ENCODE measurements around the gene SLA2. TPM values are rescaled to one million over a fixed set of nuclear protein-coding genes. Genes with fewer than 3 reads are reported as not detected.
"Not testable (repeated sequence)": the region's sequence is repeated elsewhere in the genome, so short reads cannot be mapped to it uniquely, and the experiment has no call there.

Gene SLA2
- total RNA-seq, 5 donors from 2014 or later (not counting 1 experiment from before 2014, with no cell fraction given): 26.2 to 46.0 (median 28.8) TPM

DNA sequence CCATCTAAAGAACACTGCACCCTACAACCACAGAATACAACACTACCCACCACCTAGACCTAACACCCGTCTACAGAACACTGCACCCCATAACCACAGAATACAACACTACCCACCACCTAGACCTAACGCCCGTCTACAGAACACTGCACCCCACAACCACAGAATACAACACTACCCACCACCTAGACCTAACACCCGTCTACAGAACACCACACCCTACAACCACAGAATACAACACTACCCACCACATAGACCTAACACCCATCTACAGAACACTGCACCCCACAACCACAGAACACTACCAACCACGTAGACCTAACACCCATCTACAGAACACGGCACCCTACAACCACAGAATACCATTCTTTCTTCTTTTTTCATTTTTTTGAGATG lies 81.3 kb downstream of the SLA2 start:
- POLR2A ChIA-PET; H3K36me3 ChIP-seq (ENCODE audit: control insufficient read depth in 2 of 2, extremely low read depth in 1 of 2, insufficient read depth in 1 of 2, low read length in 1 of 2); H3K4me3 ChIP-seq (ENCODE audit: control insufficient read depth in 1 of 2, extremely low read depth in 1 of 2, low read length in 1 of 2); H3K27ac Mint-ChIP-seq; H3K36me3 Mint-ChIP-seq; H3K27me3 ChIP-seq (replicated peaks in 1 of 2; ENCODE audit: control insufficient read depth in 2 of 2, extremely low read depth in 1 of 2, insufficient read depth in 2 of 2, low read length in 1 of 2); H3K4me3 Mint-ChIP-seq; CTCF ChIA-PET; H3K27me3 Mint-ChIP-seq; H3K9me3 ChIP-seq; H3K4me1 ChIP-seq (ENCODE audit: control insufficient read depth in 1 of 2, extremely low read depth in 1 of 2, insufficient read depth in 2 of 2, low read length in 2 of 2); H3K9me3 Mint-ChIP-seq: not testable (repeated sequence)
- H3K27ac ChIP-seq (ENCODE audit: low read length): peak overlapping the region; percentile 44
- H3K4me1 Mint-ChIP-seq: peaks cover 0 to 14% (median 7%) of the 10 kb centered on the region in 3 donors
- 43% methylated on average over 6 of the region's 6 CpGs for WGBS (ENCODE audit: insufficient coverage)
- DNase-seq (peak in 10 of 35 experiments; percentile 3 to 69 (median 30)), ATAC-seq (replicated peaks in 1 of 4) (peak in 1 of 4 experiments; percentile 24)

DNA sequence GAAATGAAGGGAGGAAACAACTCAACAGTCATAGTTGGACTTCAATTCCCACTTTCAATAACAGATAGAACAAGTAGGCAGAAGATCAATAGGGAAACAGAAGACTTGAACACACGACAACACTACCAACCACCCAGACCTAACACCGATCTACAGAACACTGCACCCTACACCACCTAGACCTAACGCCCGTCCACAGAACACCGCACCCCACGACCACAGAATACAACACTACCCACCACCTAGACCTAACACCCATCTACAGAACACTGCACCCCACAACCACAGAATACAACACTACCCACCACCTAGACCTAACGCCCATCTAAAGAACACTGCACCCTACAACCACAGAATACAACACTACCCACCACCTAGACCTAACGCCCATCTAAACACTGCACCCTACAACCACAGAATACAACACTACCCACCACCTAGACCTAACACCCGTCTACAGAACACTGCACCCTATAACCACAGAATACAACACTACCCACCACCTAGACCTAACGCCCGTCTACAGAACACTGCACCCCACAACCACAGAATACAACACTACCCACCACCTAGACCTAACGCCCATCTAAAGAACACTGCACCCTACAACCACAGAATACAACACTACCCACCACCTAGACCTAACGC lies 81.8 kb downstream of the SLA2 start:
- peaks cover 0 to 14% (median 7%) of the 10 kb centered on the region in 3 donors for H3K4me1 Mint-ChIP-seq
- H3K27ac Mint-ChIP-seq; H3K4me3 Mint-ChIP-seq; H3K9me3 Mint-ChIP-seq; ATAC-seq (replicated peaks in 1 of 4); H3K4me3 ChIP-seq (ENCODE audit: control insufficient read depth in 1 of 2, extremely low read depth in 1 of 2, low read length in 1 of 2); CTCF ChIA-PET; H3K36me3 ChIP-seq (ENCODE audit: control insufficient read depth in 2 of 2, extremely low read depth in 1 of 2, insufficient read depth in 1 of 2, low read length in 1 of 2); H3K27me3 Mint-ChIP-seq; H3K4me1 ChIP-seq (ENCODE audit: control insufficient read depth in 1 of 2, extremely low read depth in 1 of 2, insufficient read depth in 2 of 2, low read length in 2 of 2); H3K27me3 ChIP-seq (replicated peaks in 1 of 2; ENCODE audit: control insufficient read depth in 2 of 2, extremely low read depth in 1 of 2, insufficient read depth in 2 of 2, low read length in 1 of 2); H3K9me3 ChIP-seq; H3K36me3 Mint-ChIP-seq; POLR2A ChIA-PET: not testable (repeated sequence)
- peak in 6 of 35 experiments; percentile 3 to 49 (median 16) for DNase-seq
- 56% methylated on average over 5 of the region's 13 CpGs for WGBS (ENCODE audit: insufficient coverage)
- H3K27ac ChIP-seq (ENCODE audit: low read length): peak overlapping the region; percentile 20

DNA sequence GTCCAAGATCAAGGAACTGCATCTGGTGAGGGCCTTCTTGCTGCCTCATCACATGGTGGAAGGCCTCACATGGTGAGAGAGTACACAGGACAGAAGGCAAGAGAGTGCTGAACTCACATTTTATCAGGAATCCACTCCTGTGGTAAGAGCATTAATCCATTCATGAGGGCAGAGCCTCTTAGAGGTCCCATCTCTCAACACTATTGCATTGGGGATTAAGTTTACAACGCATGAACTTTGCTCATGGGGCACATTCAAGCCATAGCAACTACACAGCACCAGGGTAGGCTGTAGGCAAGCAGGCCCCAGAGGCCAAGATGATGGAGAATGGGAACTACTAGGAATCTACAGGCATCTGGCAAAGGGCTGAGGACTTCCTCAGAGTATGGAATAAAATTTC lies 82.6 kb downstream of the SLA2 start:
- POLR2A ChIA-PET: no interaction called here

DNA sequence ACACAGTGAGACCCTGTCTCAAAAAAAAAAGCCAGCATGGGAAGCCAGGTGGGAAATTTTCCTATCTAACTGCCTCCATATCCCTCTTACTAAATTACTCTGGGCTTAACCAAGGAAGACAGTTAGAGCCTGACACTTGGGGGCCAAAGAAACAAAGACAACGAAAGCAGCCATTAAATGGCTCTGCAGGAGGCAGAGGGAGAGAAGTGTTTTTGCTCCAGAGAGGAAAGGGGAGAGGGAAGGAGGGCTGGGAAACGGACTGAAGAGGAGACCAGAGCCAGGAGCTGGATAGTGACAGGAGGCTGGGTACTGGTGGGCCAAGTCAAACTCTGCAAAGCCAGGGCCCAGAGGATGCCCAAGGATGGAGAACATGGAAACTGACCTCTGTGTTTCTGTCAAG lies 83.3 kb downstream of the SLA2 start:
- peaks cover 0 to 2% (median 0%) of the 10 kb centered on the region in 3 donors for H3K9me3 Mint-ChIP-seq
- H3K36me3 Mint-ChIP-seq: peaks cover 2% of the 10 kb centered on the region
- ChIA-PET POLR2A (no interaction called here), CTCF (no interaction called here)
- H3K27ac Mint-ChIP-seq: no peak overlapping the region
- no peak overlapping the region for H3K4me3 ChIP-seq (ENCODE audit: control insufficient read depth in 1 of 2, extremely low read depth in 1 of 2, low read length in 1 of 2)
- DNase-seq: no peak
- ATAC-seq (replicated peaks in 1 of 4): no peak
- H3K4me1 Mint-ChIP-seq: peaks cover 0 to 14% (median 7%) of the 10 kb centered on the region in 3 donors
- no peaks in the 10 kb centered on the region for H3K9me3 ChIP-seq
- H3K4me3 Mint-ChIP-seq: no peak overlapping the region
- H3K4me1 ChIP-seq (ENCODE audit: control insufficient read depth in 1 of 2, extremely low read depth in 1 of 2, insufficient read depth in 2 of 2, low read length in 2 of 2): peaks cover 0 to 8% of the 10 kb centered on the region in 2 experiments
- no peak overlapping the region for H3K27ac ChIP-seq (ENCODE audit: low read length)
- 63% methylated on average over 2 of the region's 2 CpGs for WGBS (ENCODE audit: insufficient coverage)
- no peaks in the 10 kb centered on the region for H3K27me3 Mint-ChIP-seq
- H3K27me3 ChIP-seq (replicated peaks in 1 of 2; ENCODE audit: control insufficient read depth in 2 of 2, extremely low read depth in 1 of 2, insufficient read depth in 2 of 2, low read length in 1 of 2): no peaks in the 10 kb centered on the region
- no peaks in the 10 kb centered on the region for H3K36me3 ChIP-seq (ENCODE audit: control insufficient read depth in 2 of 2, extremely low read depth in 1 of 2, insufficient read depth in 1 of 2, low read length in 1 of 2)

More for the DNA sequence above, 82.6 kb downstream of the SLA2 start:
- no CpG with 5 or more reads among the region's 1 CpG for WGBS (ENCODE audit: insufficient coverage)
- Histone ChIP-seq H3K9me3 (no peaks in the 10 kb centered on the region), H3K4me3 (ENCODE audit: control insufficient read depth in 1 of 2, extremely low read depth in 1 of 2, low read length in 1 of 2) (no peak overlapping the region), H3K27ac (ENCODE audit: low read length) (no peak overlapping the region), H3K36me3 (ENCODE audit: control insufficient read depth in 2 of 2, extremely low read depth in 1 of 2, insufficient read depth in 1 of 2, low read length in 1 of 2) (no peaks in the 10 kb centered on the region), H3K4me1 (ENCODE audit: control insufficient read depth in 1 of 2, extremely low read depth in 1 of 2, insufficient read depth in 2 of 2, low read length in 2 of 2) (peaks cover 0 to 8% of the 10 kb centered on the region in 2 experiments), H3K27me3 (replicated peaks in 1 of 2; ENCODE audit: control insufficient read depth in 2 of 2, extremely low read depth in 1 of 2, insufficient read depth in 2 of 2, low read length in 1 of 2) (no peaks in the 10 kb centered on the region)
- Mint-ChIP-seq H3K9me3 (peaks cover 0 to 2% (median 0%) of the 10 kb centered on the region in 3 donors), H3K36me3 (peaks cover 2% of the 10 kb centered on the region), H3K4me1 (peaks cover 0 to 14% (median 7%) of the 10 kb centered on the region in 3 donors), H3K27me3 (no peaks in the 10 kb centered on the region), H3K27ac (no peak overlapping the region), H3K4me3 (no peak overlapping the region)
- CTCF ChIA-PET: no interaction called here
- no peak for DNase-seq
- ATAC-seq (replicated peaks in 1 of 4): no peak

Other genes with a start within 250 kb of the SLA2 start
- gene MYL9, start 104.7 kb downstream of the SLA2 start, total RNA-seq: 1 to 10 TPM in 4 of 5 donors, not detected in 1; 1.3 to 2.8 (median 1.7) TPM
- 10 to 100 TPM; 31.2 to 39.7 (median 35.6) TPM for gene TGIF2, start 72.6 kb downstream of the SLA2 start, total RNA-seq
- 10 to 100 TPM; 53.6 to 72.2 (median 59.9) TPM for gene RAB5IF, start 40.4 kb downstream of the SLA2 start, total RNA-seq
- 10 to 100 TPM; 25.8 to 29.5 (median 28.3) TPM for gene NDRG3, start 99.9 kb upstream of the SLA2 start, total RNA-seq
- gene DSN1, start 127.6 kb upstream of the SLA2 start, total RNA-seq: 10 to 100 TPM; 10.1 to 13.6 (median 11.1) TPM
- under 1 TPM in 1 of 5 donors, not detected in 4; 0.33 TPM for gene TLDC2, start 229.9 kb upstream of the SLA2 start, total RNA-seq

Data from T-cell (primary cell).